HPDE6-E6E7 (cell line): ENCODE data around the gene XAGE1A.
"Not testable (repeated sequence)": the region's sequence is repeated elsewhere in the genome, so short reads cannot be mapped to it uniquely, and the experiment has no call there.

ENCODE experiments used
- DNase-seq: peaks from one replicate; pipeline ENCODE4 v3.0.0; 2011; ENCODE audit warnings: missing footprints; ENCODE audit errors: extremely low spot score

XAGE1A gene

GRCh38 chrX:52495545-52496418 is at the start of gene XAGE1A:
Gene XAGE1A (plus strand): TSS chrX:52495808. CDS start chrX:52497362, 1,554 bp downstream.
- DNase-seq, result not testable (repeated sequence)

DNA sequence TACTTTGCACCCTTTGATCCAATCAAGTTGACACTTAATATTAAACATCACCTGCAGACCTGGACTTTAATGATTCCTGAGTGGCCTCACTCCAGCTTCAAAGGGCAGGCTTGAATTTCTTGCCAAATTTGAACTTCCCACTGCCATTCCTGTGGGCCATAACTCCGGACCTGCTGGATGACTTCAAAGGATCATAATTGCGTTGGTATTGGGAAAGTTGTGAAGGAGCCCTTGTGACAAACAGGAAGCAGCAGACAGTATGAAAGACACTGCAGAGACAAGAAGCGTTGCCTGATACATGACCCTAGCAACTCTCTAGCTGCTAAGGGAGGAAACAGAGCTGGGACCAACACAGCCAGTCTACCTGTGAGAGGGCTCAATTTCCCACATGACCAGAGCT is 43.6 kb upstream of the XAGE1A start:
- DNase-seq, result not testable (repeated sequence)

GRCh38 chrX:52471301-52471700 is 24.3 kb upstream of the XAGE1A start:
- DNase-seq, result not testable (repeated sequence)

- not testable (repeated sequence) for DNase-seq
These were observed 788 bp downstream of the XAGE1A start for GRCh38 chrX:52496419-52496772.

- not testable (repeated sequence) for DNase-seq
These were observed 5.8 kb downstream of the XAGE1A start for GRCh38 chrX:52501362-52501761.

DNA sequence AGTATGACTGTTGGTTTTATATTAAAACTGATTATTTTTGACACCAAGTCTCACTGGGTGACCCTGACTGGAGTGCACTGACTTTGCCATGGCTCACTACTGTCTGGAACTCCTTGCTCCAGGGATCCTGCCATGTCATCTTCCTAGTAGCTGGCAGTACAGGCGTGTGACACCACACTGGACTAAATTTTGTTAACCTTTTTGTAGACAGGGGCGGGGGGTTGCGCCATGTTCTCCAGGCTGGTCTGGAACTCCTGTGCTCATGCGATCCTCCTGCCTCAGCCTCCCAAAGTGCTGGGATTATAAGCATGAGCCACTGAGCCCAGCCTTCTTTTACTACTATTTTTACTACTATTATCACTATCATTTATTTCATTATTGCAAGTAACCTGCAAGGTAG is 8.9 kb downstream of the XAGE1A start:
- no peak for DNase-seq

DNA sequence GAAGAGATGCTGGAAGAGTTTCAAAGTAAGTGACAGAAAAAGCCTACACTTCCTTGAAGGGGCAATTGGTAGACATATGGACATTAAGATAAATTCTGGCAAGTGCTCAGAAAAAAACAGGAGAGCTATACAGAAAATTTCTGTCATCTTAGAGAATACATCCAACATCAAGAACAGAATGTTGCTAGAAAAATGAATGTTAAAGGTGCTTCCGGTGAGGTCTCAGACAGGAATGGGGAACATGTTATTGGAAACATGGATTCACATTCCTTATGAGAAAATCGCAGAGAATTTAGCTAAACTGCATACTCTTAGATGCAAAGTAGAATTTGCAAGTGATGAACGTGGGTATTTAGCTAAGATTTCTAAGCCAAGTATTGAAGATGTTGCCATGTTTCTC is 11.7 kb downstream of the XAGE1A start:
- no peak for DNase-seq

DNA sequence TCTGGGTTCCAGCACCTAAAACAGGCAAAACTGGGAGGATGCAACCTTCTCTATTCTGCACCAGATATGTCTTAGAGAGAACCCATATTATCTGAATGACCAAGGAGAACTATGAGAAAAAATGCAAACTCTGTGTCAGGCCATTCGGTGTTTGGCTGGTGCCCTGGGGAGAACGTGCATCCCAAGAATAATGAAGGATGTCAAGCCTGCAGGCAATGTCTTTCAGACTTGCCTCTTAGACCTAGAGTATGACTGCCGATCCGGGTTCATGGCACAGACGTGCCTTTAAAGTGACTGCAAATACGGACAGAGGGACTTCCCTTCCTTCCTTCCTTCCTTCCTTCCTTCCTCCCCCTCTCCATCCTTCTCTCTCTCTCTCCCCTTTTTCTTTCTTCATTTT is 14.3 kb downstream of the XAGE1A start:
- no peak for DNase-seq

DNA sequence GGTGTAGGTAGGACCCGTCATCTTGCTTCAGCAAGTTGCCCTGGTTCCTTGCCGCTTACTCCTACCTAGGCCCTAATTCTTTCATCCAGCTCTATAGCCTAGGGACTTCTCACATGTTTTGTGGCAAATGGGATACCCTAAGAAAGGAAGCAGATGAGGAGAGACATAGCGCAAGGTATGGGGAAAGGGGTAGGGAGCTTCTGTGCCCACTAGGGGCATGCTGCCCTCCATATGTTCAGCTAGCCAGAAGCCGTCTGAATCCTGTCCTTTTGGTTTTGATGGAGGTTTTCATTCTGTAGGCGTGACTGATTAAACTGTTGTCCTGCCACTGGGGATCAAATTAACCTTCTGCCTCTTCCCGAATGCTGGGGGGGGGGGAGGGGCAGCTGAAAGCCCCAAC is 15.5 kb downstream of the XAGE1A start:
- DNase-seq, result not testable (repeated sequence)

- not testable (repeated sequence) for DNase-seq
These were observed 20.7 kb downstream of the XAGE1A start for GRCh38 chrX:52516110-52516986.

DNA sequence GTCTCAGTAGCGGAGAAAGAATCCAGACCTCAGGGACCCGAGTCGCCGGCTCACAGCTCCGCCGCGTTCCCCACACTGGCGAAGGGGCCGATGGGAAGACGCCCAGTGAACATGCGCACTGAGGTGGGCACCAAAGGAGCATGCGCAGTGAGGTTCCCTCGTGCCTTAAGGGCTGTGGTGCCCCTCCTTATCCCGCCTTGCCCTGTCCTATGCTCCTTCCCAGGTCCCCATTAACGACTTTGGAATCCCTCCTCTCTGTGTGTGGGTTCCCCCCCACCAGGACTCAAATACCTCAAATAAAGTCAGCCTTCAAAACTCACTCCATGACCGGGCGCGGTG is 21.3 kb downstream of the XAGE1A start, which contains the start of gene XAGE1B:
Gene XAGE1B (minus strand): TSS at position 77 of the 339 bp plus-strand sequence. CDS start 1,536 bp downstream, outside the sequence.
- not testable (repeated sequence) for DNase-seq

- DNase-seq, result not testable (repeated sequence)
These were observed 45.4 kb downstream of the XAGE1A start for GRCh38 chrX:52541051-52541450.

GRCh38 chrX:52542311-52542710 is 46.7 kb downstream of the XAGE1A start:
- DNase-seq, result no peak

- DNase-seq, result no peak
These were observed 48.7 kb downstream of the XAGE1A start for GRCh38 chrX:52544147-52544840.

DNA sequence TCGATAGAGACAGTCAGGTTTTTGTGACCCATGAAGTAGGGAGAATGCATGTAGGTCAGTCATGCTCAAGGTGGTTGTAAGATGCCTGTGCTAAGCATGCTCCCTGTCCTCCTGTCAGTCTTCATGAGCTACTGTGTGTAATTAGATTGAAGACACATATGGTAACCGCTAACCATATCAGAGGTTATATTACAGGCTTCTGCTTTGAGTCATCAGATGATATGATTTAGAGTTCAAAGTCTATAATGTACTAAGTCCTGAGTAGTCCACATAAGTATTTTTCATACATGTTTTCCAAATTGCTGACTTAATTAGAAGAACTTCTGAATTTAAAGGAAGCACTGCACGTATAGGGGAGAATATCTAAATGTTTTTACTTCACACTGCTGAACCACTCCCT is 53.2 kb downstream of the XAGE1A start:
- not testable (repeated sequence) for DNase-seq
